ENCODE results near the gene UVRAG.

- TF ChIP-seq CTCF (conservative IDR thresholded peaks at IDR 0.05; ENCODE audit: low read depth, low read length) (no peak), EZH2 (IDR thresholded peaks at IDR 0.05; ENCODE audit: low read length, unreplicated experiment) (no peak), EZH2phosphoT487 (IDR thresholded peaks at IDR 0.05; ENCODE audit: borderline replicate concordance, low read length) (no peak)
Measured at GRCh38 chr11:75959540-75959939, 144.5 kb downstream of the UVRAG start.

Measured in PC-3 (cell line).